Cardiac septum (tissue), 1 donor: ENCODE measurements around the gene ABCA1. TPM values are rescaled to one million over a fixed set of nuclear protein-coding genes. Genes with fewer than 3 reads are reported as not detected.
A peak's percentile ranks its signal among the peaks of the same experiment; 100 is the strongest.
"Not testable (repeated sequence)": the region's sequence is repeated elsewhere in the genome, so short reads cannot be mapped to it uniquely, and the experiment has no call there.

ENCODE experiments used
- DNase-seq: peaks from one replicate; pipeline ENCODE4 v3.0.0-alpha.2; 2020; ENCODE audit warnings: low spot score
- intact Hi-C: fragments of 100-400 bp; cut with DNase I; formaldehyde crosslinking; loops from one replicate; pipeline ENCODE4 v1.14.0; 2022
- total RNA-seq: library from RNA; stranded (reverse); fragmentation: NEBNext Ultra II Directional; extraction: Animal tissue kit (Norgen Biotek cat#: 25700); gene quantifications from one replicate; pipeline ENCODE4 v1.2.1, GENCODE V29; 2021
- donor health status: DM: no; HTN: no; CAD: no.

ABCA1 gene
- total RNA-seq, 1 donor from 2014 or later = 5.4 TPM

- no peak for DNase-seq
- intact Hi-C loops = no loop called here
Observed at GRCh38 chr9:104950838-104951237, 22.9 kb upstream of the ABCA1 start.

GRCh38 chr9:104948277-104948676 is 20.3 kb upstream of the ABCA1 start:
- intact Hi-C loops = no loop called here
- DNase-seq = no peak

GRCh38 chr9:104944871-104945270 is 16.9 kb upstream of the ABCA1 start:
- intact Hi-C loops = no loop called here

GRCh38 chr9:104944356-104944755 is 16.4 kb upstream of the ABCA1 start:
- intact Hi-C loops = no loop called here
- DNase-seq = no peak

More at GRCh38 chr9:104944871-104945270, 16.9 kb upstream of the ABCA1 start:
- DNase-seq = no peak

- DNase-seq = no peak
- intact Hi-C loops = no loop called here
Observed at GRCh38 chr9:104941597-104941996, 13.6 kb upstream of the ABCA1 start.

GRCh38 chr9:104936291-104936690 is 8.3 kb upstream of the ABCA1 start:
- intact Hi-C loops = no loop called here

GRCh38 chr9:104935501-104935810 is 7.5 kb upstream of the ABCA1 start:
- intact Hi-C loops = loop anchor here (2.0 kb wide), 1 partner anchor 219 kb away; no protein-coding TSS in a partner anchor
- DNase-seq = not testable (repeated sequence)

More at GRCh38 chr9:104936291-104936690, 8.3 kb upstream of the ABCA1 start:
- no peak for DNase-seq

GRCh38 chr9:104934691-104935500 is 6.9 kb upstream of the ABCA1 start:
- DNase-seq = no peak
- intact Hi-C loops = loop anchor here (2.0 kb wide), 1 partner anchor 220 kb away; no protein-coding TSS in a partner anchor

- DNase-seq, intact Hi-C loops: not testable (repeated sequence)
Observed at GRCh38 chr9:104933091-104933490, 5.1 kb upstream of the ABCA1 start.

- DNase-seq = no peak
- intact Hi-C loops = no loop called here
Observed at GRCh38 chr9:104931256-104931655, 3.3 kb upstream of the ABCA1 start.

GRCh38 chr9:104927216-104927911 is 591 bp downstream of the ABCA1 start:
- intact Hi-C loops = loop anchor here (5.0 to 10.0 kb wide), 2 partner anchors 65 to 317 kb away; partner anchors contain the start of gene SLC44A1
- peak; percentile 82 for DNase-seq

GRCh38 chr9:104923740-104924139 is 4.2 kb downstream of the ABCA1 start:
- intact Hi-C loops = loop anchor here (10.0 kb wide), 1 partner anchor 321 kb away; the partner anchor contains the start of gene SLC44A1
- no peak for DNase-seq

- DNase-seq = no peak
- intact Hi-C loops = loop anchor here (10.0 kb wide), 1 partner anchor 322 kb away; the partner anchor contains the start of gene SLC44A1
Observed at GRCh38 chr9:104923289-104923688, 4.7 kb downstream of the ABCA1 start.

- DNase-seq = not testable (repeated sequence)
- intact Hi-C loops = loop anchor here (10.0 kb wide), 1 partner anchor 322 kb away; the partner anchor contains the start of gene SLC44A1
Observed at GRCh38 chr9:104922748-104923147, 5.2 kb downstream of the ABCA1 start.

- no peak for DNase-seq
- intact Hi-C loops = loop anchor here (10.0 kb wide), 1 partner anchor 324 kb away; the partner anchor contains the start of gene SLC44A1
Observed at GRCh38 chr9:104921067-104921741, 6.8 kb downstream of the ABCA1 start.

GRCh38 chr9:104915753-104916152 is 12.2 kb downstream of the ABCA1 start:
- DNase-seq = no peak
- intact Hi-C loops = loop anchor here (5.0 kb wide), 1 partner anchor 38 kb away; no protein-coding TSS in a partner anchor

GRCh38 chr9:104915049-104915448 is 12.9 kb downstream of the ABCA1 start:
- no peak for DNase-seq
- intact Hi-C loops = loop anchor here (5.0 kb wide), 1 partner anchor 38 kb away; no protein-coding TSS in a partner anchor

GRCh38 chr9:104914466-104914865 is 13.5 kb downstream of the ABCA1 start:
- no peak for DNase-seq
- intact Hi-C loops = no loop called here

- intact Hi-C loops = no loop called here
Observed at GRCh38 chr9:104912606-104913005, 15.3 kb downstream of the ABCA1 start.

More at GRCh38 chr9:104912606-104913005, 15.3 kb downstream of the ABCA1 start:
- no peak for DNase-seq
